Peyer's patch (tissue), 4 donors: ENCODE data around the gene MGST2. TPM values are rescaled to one million over a fixed set of nuclear protein-coding genes. Genes with fewer than 3 reads are reported as not detected.

Experiments
- DNase-seq, 3 donors: peaks; one replicate each; pipeline ENCODE4 v3.0.0-alpha.2; 2017 to 2019
- H3K27ac ChIP-seq, 4 donors: fragments of 200-600 bp; sonication (generic); one replicate each; pipeline ENCODE4 v1.5.1; 2016 to 2019
- H3K27me3 ChIP-seq, 2 donors: fragments of 200-600 bp; sonication (generic); one replicate each; pipeline ENCODE4 v1.5.1; 2019
- H3K36me3 ChIP-seq, 3 donors: fragments of 200-600 bp; sonication (generic); one replicate each; pipeline ENCODE4 v1.5.1; 2016 to 2019
- H3K4me1 ChIP-seq, 4 donors: fragments of 200-600 bp; sonication (generic); one replicate each; pipeline ENCODE4 v1.5.1; 2016 to 2019
- H3K4me3 ChIP-seq, 4 donors: fragments of 200-600 bp; sonication (generic); 1 replicate in 3 of 4; 2 replicates in 1 of 4; pipeline ENCODE4 v1.5.1; 2016 to 2019; ENCODE audit warnings: mild to moderate bottlenecking in 1 of 4
- H3K9me3 ChIP-seq, 4 donors: fragments of 200-600 bp; sonication (generic); one replicate each; pipeline ENCODE4 v1.5.1; 2016 to 2019; ENCODE audit warnings: mild to moderate bottlenecking in 1 of 4
- POLR2A ChIP-seq, 2 donors: fragments of 450-650 bp; IDR thresholded peaks; one replicate each; pipeline ENCODE4 v1.5.1; 2017; ENCODE audit warnings: antibody characterized with exemption in 2 of 2, mild to moderate bottlenecking in 2 of 2, moderate library complexity in 2 of 2
- total RNA-seq, 4 donors: library from RNA; depleted of rRNA; stranded (reverse); fragments of >200 nt; gene quantifications; one replicate each; pipeline ENCODE4 v1.1.0, GENCODE V29; 2016
- TF ChIP-seq, protein P1 (sequence below), 6 experiments: fragments of 450-650 bp in 4 of 6; fragments of 200-600 bp in 2 of 6; sonication (generic) in 1 of 6; IDR thresholded peaks; one replicate each; pipeline ENCODE4 v1.5.1; 2017 to 2019; ENCODE audit warnings: antibody characterized with exemption in 6 of 6, mild to moderate bottlenecking in 3 of 6, moderate library complexity in 1 of 6

The MGST2 gene
- total RNA-seq, 4 donors from 2014 or later = 21.5 to 137 (median 83.4) TPM

DNA sequence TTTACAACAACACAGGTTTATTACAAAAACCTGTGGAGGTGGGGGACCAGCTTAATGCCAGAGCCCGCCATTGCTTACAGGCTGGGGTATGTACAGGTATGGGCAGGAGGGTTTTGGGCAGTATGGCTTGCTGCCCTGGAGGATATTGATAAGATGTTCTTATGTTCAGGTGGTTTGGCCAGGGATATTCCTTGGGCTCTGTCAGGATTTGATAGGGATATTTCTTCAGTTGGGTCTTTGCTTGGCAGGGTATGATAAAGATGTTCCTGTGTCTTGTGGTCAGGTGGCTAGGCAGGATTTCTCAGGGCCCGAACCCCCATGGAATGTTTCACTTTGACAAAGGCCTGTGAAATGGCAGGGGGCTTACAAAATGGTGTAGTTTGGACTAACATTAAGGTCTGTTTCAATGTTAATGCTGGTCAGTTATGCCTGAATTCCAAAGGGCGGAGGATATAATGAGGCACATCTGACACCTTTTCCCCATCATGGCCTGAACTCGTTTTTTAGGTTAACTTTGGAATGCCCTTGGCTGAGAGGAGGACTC, 3.1 kb downstream of the MGST2 start:
- Histone ChIP-seq H3K27me3 (no peaks in the 10 kb centered on the region), H3K4me1 (peaks cover 0 to 17% (median 3%) of the 10 kb centered on the region in 4 donors), H3K27ac (peak overlapping the region in 1 of 4 donors; percentile 63), H3K4me3 (peak overlapping the region in 2 of 4 donors; percentile 7 to 58), H3K36me3 (peaks cover 0 to 4% (median 0%) of the 10 kb centered on the region in 3 donors), H3K9me3 (no peaks in the 10 kb centered on the region)
- no peak for DNase-seq
- TF ChIP-seq POLR2A (IDR thresholded peaks at IDR 0.05) = no peak
- TF ChIP-seq, protein P1, sequence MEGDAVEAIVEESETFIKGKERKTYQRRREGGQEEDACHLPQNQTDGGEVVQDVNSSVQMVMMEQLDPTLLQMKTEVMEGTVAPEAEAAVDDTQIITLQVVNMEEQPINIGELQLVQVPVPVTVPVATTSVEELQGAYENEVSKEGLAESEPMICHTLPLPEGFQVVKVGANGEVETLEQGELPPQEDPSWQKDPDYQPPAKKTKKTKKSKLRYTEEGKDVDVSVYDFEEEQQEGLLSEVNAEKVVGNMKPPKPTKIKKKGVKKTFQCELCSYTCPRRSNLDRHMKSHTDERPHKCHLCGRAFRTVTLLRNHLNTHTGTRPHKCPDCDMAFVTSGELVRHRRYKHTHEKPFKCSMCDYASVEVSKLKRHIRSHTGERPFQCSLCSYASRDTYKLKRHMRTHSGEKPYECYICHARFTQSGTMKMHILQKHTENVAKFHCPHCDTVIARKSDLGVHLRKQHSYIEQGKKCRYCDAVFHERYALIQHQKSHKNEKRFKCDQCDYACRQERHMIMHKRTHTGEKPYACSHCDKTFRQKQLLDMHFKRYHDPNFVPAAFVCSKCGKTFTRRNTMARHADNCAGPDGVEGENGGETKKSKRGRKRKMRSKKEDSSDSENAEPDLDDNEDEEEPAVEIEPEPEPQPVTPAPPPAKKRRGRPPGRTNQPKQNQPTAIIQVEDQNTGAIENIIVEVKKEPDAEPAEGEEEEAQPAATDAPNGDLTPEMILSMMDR (IDR thresholded peaks at IDR 0.05) = no peak

DNA sequence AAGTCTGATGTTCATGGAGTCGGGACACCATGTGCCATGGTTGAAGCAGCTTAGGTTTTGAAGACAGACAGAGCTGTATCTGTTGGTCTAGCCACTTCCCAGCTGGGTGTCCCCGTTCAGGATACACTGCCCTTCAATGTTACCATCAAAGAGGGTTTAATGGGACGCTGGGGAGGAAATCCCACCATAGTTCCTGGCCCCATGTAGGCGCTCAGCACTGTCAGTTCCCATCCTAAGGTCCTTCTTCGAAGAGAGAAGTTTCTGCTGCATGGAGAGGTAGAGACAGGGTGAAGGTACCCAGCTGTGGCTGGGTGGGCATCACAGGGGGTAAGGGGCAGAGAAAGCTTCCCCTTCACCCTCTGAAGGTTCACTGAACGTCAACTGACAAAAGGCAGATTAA, 3.7 kb downstream of the MGST2 start:
- Histone ChIP-seq H3K9me3 (no peaks in the 10 kb centered on the region), H3K27me3 (no peaks in the 10 kb centered on the region), H3K27ac (no peak overlapping the region), H3K4me1 (peaks cover 0 to 11% (median 1%) of the 10 kb centered on the region in 4 donors), H3K36me3 (peaks cover 0 to 4% (median 0%) of the 10 kb centered on the region in 3 donors), H3K4me3 (no peak overlapping the region)
- DNase-seq = no peak
- TF ChIP-seq, protein P1 (IDR thresholded peaks at IDR 0.05) = no peak
- TF ChIP-seq POLR2A (IDR thresholded peaks at IDR 0.05) = no peak

DNA sequence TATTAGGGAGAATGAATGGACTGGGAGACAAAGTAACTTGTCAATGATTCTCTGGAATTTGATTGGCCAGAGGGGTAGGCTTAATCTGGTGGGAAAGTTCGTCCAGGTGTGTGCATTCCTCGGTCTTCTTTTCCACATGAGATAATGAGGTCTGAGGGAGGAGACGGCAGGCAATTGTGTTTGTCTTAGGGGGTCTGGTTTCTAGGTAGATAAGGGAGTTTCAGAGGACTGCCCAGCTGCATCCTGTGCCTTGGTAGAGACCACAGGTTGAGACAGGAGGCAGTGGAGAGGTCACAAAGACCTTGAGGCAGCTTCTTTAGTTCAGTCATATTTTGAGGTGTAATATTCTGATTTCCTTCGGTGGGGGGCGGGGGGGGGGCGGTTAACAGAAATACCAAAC, 4.3 kb downstream of the MGST2 start:
- H3K27me3 ChIP-seq = no peaks in the 10 kb centered on the region
- peaks cover 0 to 7% (median 1%) of the 10 kb centered on the region in 4 donors for H3K4me1 ChIP-seq
- no peak overlapping the region for H3K27ac ChIP-seq
- H3K4me3 ChIP-seq = no peak overlapping the region
- TF ChIP-seq POLR2A (IDR thresholded peaks at IDR 0.05) = no peak
- TF ChIP-seq, protein P1 (IDR thresholded peaks at IDR 0.05) = no peak
- no peak for DNase-seq
- peaks cover 0 to 4% (median 0%) of the 10 kb centered on the region in 3 donors for H3K36me3 ChIP-seq
- no peaks in the 10 kb centered on the region for H3K9me3 ChIP-seq

DNA sequence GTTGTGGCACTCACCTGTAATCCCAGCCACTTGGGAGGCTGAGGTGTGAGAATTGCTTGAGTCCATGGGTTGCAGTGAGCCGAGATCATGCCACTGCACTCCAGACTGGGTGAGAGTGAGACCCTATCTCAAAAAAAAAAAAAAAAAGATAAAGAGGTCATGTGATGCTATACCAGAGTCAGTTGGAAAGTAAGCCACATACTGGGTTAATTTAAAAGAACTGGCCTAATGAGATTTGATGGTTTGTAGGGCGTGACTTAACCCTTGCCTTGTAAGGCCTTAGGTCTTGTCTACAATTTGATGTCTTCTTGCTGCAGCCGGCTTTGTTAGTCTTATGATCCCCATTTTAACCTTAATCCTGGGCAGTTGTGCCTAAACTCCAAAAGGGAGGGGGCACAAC, 5.2 kb downstream of the MGST2 start:
- no peak for DNase-seq
- H3K27me3 ChIP-seq = no peaks in the 10 kb centered on the region
- TF ChIP-seq, protein P1 (IDR thresholded peaks at IDR 0.05) = no peak
- TF ChIP-seq POLR2A (IDR thresholded peaks at IDR 0.05) = no peak
- no peak overlapping the region for H3K27ac ChIP-seq
- H3K4me3 ChIP-seq = no peak overlapping the region
- no peaks in the 10 kb centered on the region for H3K9me3 ChIP-seq
- peaks cover 0 to 13% (median 0%) of the 10 kb centered on the region in 3 donors for H3K36me3 ChIP-seq
- H3K4me1 ChIP-seq = peaks cover 0 to 3% (median 0%) of the 10 kb centered on the region in 4 donors

DNA sequence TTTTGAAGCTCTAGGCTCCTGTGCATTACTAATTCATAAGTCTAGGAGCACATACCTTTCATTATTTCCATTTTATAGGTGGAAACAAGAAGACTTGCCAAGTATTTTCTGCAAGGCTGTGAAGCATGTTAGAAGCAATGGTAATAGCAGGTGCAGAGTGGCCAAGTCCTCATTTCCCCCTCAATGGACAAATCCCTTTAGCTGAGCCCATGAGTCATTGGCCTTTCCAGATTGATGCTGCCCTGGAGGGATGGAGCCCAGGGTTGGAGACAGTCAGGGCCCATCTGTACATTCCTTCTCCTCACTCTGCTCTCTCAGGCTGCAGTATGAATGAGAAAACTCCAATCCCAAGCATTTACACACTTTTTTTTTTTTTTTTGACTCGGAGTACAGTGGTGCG, 6.6 kb downstream of the MGST2 start:
- DNase-seq = no peak
- peaks cover 0 to 13% (median 0%) of the 10 kb centered on the region in 3 donors for H3K36me3 ChIP-seq
- H3K27ac ChIP-seq = no peak overlapping the region
- no peaks in the 10 kb centered on the region for H3K9me3 ChIP-seq
- no peaks in the 10 kb centered on the region for H3K27me3 ChIP-seq
- no peak overlapping the region for H3K4me3 ChIP-seq
- TF ChIP-seq, protein P1 (IDR thresholded peaks at IDR 0.05) = no peak
- TF ChIP-seq POLR2A (IDR thresholded peaks at IDR 0.05) = no peak
- no peaks in the 10 kb centered on the region for H3K4me1 ChIP-seq
